Tibial nerve (tissue), 3 donors: ENCODE measurements around the gene LSAMP.

ENCODE experiments used
- CTCF ChIP-seq, 5 experiments: fragments of 200-600 bp in 3 of 5; fragments of 450-650 bp in 2 of 5; sonication (generic) in 3 of 5; IDR thresholded peaks; one replicate each; pipeline ENCODE4 v1.5.1; 2016 to 2019; ENCODE audit warnings: antibody characterized with exemption in 5 of 5, mild to moderate bottlenecking in 3 of 5, moderate library complexity in 2 of 5
- POLR2A ChIP-seq, 2 donors: fragments of 450-650 bp; IDR thresholded peaks; one replicate each; pipeline ENCODE4 v1.6.1; 2017; ENCODE audit warnings: antibody characterized with exemption in 2 of 2, mild to moderate bottlenecking in 2 of 2, moderate library complexity in 2 of 2

DNA sequence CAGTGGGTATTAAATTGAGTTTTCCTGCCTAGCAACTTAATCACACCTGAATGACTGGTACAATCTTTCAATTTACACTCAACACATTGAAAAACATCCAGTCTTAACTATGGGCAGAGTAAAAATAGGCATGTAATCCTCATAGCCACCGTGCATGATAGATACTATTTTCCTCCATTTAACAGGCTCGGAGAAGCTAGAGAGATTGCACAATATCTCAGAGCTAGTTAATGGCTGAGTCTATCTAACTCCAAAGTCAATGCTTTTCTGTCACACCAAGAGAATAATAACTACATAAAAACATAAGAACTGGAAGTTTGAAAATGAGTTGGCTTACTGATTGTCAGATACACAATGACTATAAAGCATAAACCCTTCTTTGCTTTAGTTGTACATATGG is 36.8 kb downstream of the LSAMP start:
- no peak for TF ChIP-seq CTCF (IDR thresholded peaks at IDR 0.05)
- no peak for TF ChIP-seq POLR2A (IDR thresholded peaks at IDR 0.05)
